Islet of Langerhans (tissue), 1 donor: ENCODE results near the gene DENND2C.

Experiments
- FAIRE-seq: peaks from one replicate; lab custom pipeline; 2011; peaks lifted over from hg19 to GRCh38; lab: Jason Lieb, UNC

DENND2C gene

DNA sequence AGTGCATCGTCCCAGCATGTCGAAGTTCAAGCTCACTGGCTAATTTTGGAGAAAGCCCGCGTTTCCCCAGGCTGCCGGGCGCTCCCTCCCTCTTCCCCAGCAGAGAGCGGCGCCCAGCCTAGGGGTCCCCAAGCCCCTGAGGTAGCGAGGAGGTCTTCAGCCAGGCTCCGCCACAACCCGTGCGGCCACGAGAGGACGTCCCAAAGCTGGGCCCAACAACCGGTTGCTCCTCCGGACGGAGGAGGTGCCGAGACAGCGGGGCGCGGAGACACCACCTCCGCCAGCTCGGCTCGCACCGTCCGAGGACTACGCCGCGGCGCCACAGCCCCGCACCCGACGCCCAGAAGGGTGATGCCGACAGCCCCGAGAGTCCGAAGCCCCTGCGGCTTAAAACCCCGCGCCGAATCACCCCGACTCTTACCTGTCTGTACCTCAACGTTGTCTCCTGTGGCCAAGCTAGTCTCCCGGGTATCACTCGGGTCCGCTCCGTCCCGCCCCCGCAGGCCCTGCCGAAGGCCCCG, at the start of gene DENND2C:
Gene DENND2C, minus strand, starts transcription at position 488 of the 521 bp plus-strand sequence. CDS start 44,065 bp downstream, outside the sequence.
- FAIRE-seq, result no peak

- no peak for FAIRE-seq
Measured at GRCh38 chr1:114719424-114719787, 49.6 kb upstream of the DENND2C start.

DNA sequence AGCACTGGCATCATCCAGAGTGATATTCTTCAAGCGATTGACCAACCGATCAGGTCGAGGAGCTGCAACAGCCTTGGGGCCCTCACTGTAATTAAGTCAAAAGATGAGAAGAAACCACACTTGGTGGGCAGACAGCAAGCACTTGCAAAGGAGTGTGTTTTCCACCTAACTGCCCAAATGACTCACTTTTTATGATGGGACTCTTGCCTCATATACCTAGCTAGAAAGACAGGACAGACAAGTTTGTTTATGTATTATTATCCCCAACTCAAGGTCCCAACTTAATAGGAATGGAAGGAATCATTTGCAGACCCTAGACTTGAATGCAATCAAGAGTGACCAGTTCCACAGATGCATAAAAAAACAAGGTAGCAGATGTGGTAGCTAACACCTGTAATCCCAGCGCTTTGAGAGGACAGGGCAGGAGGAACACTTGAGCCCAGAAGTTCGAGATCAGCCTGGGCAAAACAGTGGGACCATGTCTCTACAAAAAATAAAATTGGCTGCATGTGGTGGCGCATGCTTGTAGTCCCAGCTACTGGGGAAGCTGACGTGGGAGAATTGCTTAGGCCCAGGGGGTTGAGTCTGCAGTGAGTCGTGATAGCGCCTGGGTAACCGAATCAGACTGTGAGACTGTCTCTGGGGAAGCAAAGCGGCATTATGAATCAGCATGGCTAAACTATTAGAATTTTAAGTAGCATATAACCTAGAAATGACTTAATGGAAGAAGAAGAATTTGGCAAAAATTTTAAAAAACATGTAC, 49.0 kb upstream of the DENND2C start:
- no peak for FAIRE-seq

GRCh38 chr1:114716304-114717170, 46.7 kb upstream of the DENND2C start, which contains the start of gene NRAS:
NRAS (minus strand) TSS chr1:114716771; CDS start chr1:114716160, 611 bp downstream.
- no peak for FAIRE-seq

GRCh38 chr1:114715952-114716303, 46.1 kb upstream of the DENND2C start:
- no peak for FAIRE-seq

DNA sequence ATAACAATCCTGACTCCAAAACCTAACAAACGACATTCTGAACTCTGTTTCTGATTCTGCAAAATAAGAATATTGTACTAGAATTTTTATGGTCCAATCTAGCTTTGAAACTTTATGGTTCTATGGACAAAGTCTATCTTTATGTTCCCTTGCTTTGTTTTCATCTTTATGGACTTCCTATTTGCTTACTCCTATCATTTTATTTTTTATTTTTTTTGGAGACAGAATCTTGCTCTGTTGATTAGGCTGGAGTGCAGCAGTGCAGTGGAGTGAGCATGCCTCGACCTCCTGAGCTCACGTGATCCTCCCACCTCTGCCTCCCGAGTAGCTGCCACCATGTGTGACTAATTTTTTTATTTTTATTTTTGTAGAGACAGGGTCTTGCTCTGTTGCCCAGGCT, 43.1 kb upstream of the DENND2C start:
- no peak for FAIRE-seq

GRCh38 chr1:114710360-114710759, 40.5 kb upstream of the DENND2C start:
- FAIRE-seq, result no peak

DNA sequence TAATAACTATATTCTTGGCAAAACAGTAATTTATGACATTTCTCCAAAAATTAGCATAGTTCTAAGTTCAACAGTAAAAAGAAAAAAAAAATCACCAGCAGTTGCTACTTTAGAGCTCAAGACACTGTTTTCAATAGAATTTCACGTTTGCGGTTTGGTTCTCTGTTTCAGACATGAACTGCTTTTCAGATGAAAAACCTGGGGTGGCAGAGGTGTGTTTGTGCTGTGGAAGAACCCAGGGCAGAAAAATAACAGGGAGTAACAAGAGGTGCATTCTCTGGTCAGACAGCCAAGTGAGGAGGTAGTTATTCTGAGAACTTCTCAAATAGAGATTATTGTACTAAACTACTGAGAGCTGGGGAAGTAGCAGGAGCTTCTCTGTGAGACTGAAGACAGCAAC, 37.8 kb upstream of the DENND2C start:
- FAIRE-seq, result no peak

GRCh38 chr1:114703242-114703641, 33.4 kb upstream of the DENND2C start:
- FAIRE-seq, result no peak

DNA sequence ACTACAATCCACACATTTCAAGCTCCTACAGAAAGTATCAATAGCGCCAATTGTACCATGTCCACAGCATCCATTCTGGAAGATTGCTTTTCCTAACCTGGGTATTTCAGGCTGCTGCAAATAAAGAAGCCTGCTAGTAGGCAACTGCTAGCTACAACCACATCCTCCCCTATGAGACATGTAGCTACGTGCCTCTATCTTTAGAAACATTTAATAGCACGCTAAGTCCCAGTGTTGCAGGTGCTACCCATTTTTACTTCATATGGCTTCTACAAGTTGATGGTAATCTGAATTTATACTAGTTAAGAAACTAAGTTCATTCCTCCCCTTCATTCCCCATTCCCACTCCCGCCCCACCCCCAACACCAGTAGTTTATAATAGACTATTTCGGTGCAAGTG, 32.9 kb upstream of the DENND2C start:
- no peak for FAIRE-seq

- no peak for FAIRE-seq
Measured at GRCh38 chr1:114701931-114702330, 32.1 kb upstream of the DENND2C start.

GRCh38 chr1:114700036-114700600, 30.3 kb upstream of the DENND2C start:
- no peak for FAIRE-seq

GRCh38 chr1:114696810-114697209, 27.0 kb upstream of the DENND2C start:
- no peak for FAIRE-seq

GRCh38 chr1:114695430-114696058, 25.7 kb upstream of the DENND2C start, which contains the start of gene AMPD1:
AMPD1 (minus strand) TSS chr1:114695546; CDS start chr1:114695471, 75 bp downstream.
- FAIRE-seq, result no peak

GRCh38 chr1:114694540-114695310, 24.9 kb upstream of the DENND2C start:
- FAIRE-seq, result no peak

- no peak for FAIRE-seq
Measured at GRCh38 chr1:114692947-114693346, 23.1 kb upstream of the DENND2C start.

- FAIRE-seq, result no peak
Measured at GRCh38 chr1:114691061-114691460, 21.2 kb upstream of the DENND2C start.

GRCh38 chr1:114690148-114690547, 20.3 kb upstream of the DENND2C start:
- no peak for FAIRE-seq

GRCh38 chr1:114688526-114688925, 18.7 kb upstream of the DENND2C start:
- no peak for FAIRE-seq

- FAIRE-seq, result no peak
Measured at GRCh38 chr1:114685851-114686250, 16.0 kb upstream of the DENND2C start.

DNA sequence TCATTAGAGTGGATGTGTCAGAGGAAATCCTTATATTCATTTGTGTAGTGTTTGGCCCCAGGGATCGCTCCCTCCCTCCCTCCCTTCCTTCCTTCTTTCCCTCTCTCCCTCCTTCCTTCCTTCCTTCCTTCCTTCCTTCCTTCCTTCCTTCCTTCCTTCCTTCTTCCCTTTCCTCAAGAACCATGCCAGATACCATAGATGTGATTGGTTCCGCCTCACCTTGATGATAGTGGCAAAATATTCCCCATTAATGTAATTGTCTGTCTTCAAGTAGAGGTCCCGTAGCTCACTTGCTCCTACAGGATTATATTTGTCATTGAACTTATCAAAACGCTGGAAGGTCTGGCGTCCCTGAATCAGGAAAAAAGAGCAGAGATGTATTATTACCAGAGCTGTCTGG, 7.8 kb upstream of the DENND2C start:
- no peak for FAIRE-seq
